NB4 (cell line): Measurements from ENCODE around the gene HERC3.

ENCODE experiments used
- CTCF ChIP-seq: IDR thresholded peaks from one replicate; pipeline ENCODE4 v1.5.1; 2012; ENCODE audit warnings: low read depth, low read length
- MAX ChIP-seq: IDR thresholded peaks from 2 replicates; pipeline ENCODE4 v1.6.1; 2011; ENCODE audit warnings: low read depth, low read length
- POLR2A ChIP-seq: IDR thresholded peaks from 2 replicates; pipeline ENCODE4 v1.6.1; 2011; ENCODE audit warnings: mild to moderate bottlenecking; ENCODE audit not compliant: insufficient read length; ENCODE audit errors: extremely low read depth

GRCh38 chr4:88606832-88607231 lies 14.6 kb downstream of the HERC3 start:
- TF ChIP-seq CTCF (no peak), POLR2A (no peak), MAX (no peak)
